GM12878 (cell line): ENCODE data around the gene SIX5. TPM values are rescaled to one million over a fixed set of nuclear protein-coding genes. Genes with fewer than 3 reads are reported as not detected.

Experiments used
- BHLHE40 ChIP-seq, 2 experiments: fragments of 450-650 bp in 1 of 2; IDR thresholded peaks; 2 replicates each; pipeline ENCODE4 v1.6.1; 2011 to 2017; ENCODE audit warnings: low read depth in 2 of 2, borderline replicate concordance in 1 of 2, improper control_type of control experiment in 1 of 2, low read length in 1 of 2, mild to moderate bottlenecking in 1 of 2
- BMI1 ChIP-seq: fragments of 450-650 bp; IDR thresholded peaks from 2 replicates; pipeline ENCODE4 v1.6.1; 2016; ENCODE audit warnings: mild to moderate bottlenecking, moderate library complexity, borderline replicate concordance
- CHD4 ChIP-seq: fragments of 200-600 bp; sonication (generic); IDR thresholded peaks from 2 replicates; pipeline ENCODE4 v1.6.1; 2016; ENCODE audit warnings: mild to moderate bottlenecking
- KDM1A ChIP-seq: fragments of 200-600 bp; sonication (generic); IDR thresholded peaks from 2 replicates; pipeline ENCODE4 v1.6.1; 2016; ENCODE audit warnings: borderline replicate concordance
- MEF2A ChIP-seq: IDR thresholded peaks from 2 replicates; pipeline ENCODE4 v1.6.1; 2011; ENCODE audit warnings: low read depth, mild to moderate bottlenecking, low read length, moderate library complexity; ENCODE audit not compliant: insufficient read depth
- MYB ChIP-seq: fragments of 150-350 bp; IDR thresholded peaks from 2 replicates; pipeline ENCODE4 v1.6.1; 2014; ENCODE audit warnings: mild to moderate bottlenecking, low read depth, low read length, borderline replicate concordance
- NR2C2 ChIP-seq: IDR thresholded peaks from 2 replicates; pipeline ENCODE4 v1.6.1; 2011; ENCODE audit warnings: borderline replicate concordance, low read depth; ENCODE audit not compliant: control insufficient read depth, insufficient read length
- POLR2AphosphoS2 ChIP-seq: IDR thresholded peaks from 2 replicates; pipeline ENCODE4 v1.6.1; 2011; ENCODE audit warnings: low read depth, mild to moderate bottlenecking, low read length, improper control_type of control experiment, moderate library complexity
- POLR2AphosphoS5 ChIP-seq: IDR thresholded peaks from 2 replicates; pipeline ENCODE4 v1.6.1; 2011; ENCODE audit warnings: mild to moderate bottlenecking, low read length, inconsistent platforms
- SMAD5 ChIP-seq: IDR thresholded peaks from 2 replicates; pipeline ENCODE4 v1.6.1; 2016; ENCODE audit warnings: antibody characterized with exemption, low read depth
- SMC3 ChIP-seq: IDR thresholded peaks from 2 replicates; pipeline ENCODE4 v1.6.1; 2011; ENCODE audit warnings: low read length, improper control_type of control experiment, borderline replicate concordance
- SRF ChIP-seq, 2 experiments: IDR thresholded peaks; 2 replicates each; pipeline ENCODE4 v1.6.1; 2011; ENCODE audit warnings: low read depth in 2 of 2, low read length in 2 of 2, mild to moderate bottlenecking in 1 of 2, moderate library complexity in 1 of 2
- TCF7 ChIP-seq: IDR thresholded peaks from 2 replicates; pipeline ENCODE4 v1.6.1; 2014; ENCODE audit warnings: antibody characterized with exemption, borderline replicate concordance
- ZNF207 ChIP-seq: fragments of 450-650 bp; IDR thresholded peaks from 2 replicates; pipeline ENCODE4 v1.6.1; 2014; ENCODE audit warnings: antibody characterized with exemption, mild to moderate bottlenecking, borderline replicate concordance
- ZNF622 ChIP-seq: fragments of 450-650 bp; IDR thresholded peaks from 2 replicates; pipeline ENCODE4 v1.6.1; 2017; ENCODE audit warnings: mild to moderate bottlenecking, inconsistent platforms
- polyA plus RNA-seq, 11 experiments: library from polyadenylated mRNA; depleted of rRNA in 4 of 11; unstranded in 6 of 11; stranded (reverse) in 5 of 11; fragments of >200 nt; fragmentation: Nextera tagmentation in 4 of 11; fragmentation: Illumina TruSeq in 1 of 11; extraction: Ambion mirVana in 4 of 11; extraction: Trizol in 1 of 11; gene quantifications; 1 replicate in 1 of 11; 2 replicates in 10 of 11; pipeline versions ENCODE4 v1.2.1 to v1.2.3, GENCODE V29; 2011 to 2016; ENCODE audit warnings: inconsistent platforms in 2 of 11, missing spikeins in 2 of 11, low read depth in 1 of 11
- total RNA-seq, 4 experiments: library from RNA; depleted of rRNA in 3 of 4; stranded (reverse); fragments of >200 nt in 3 of 4; fragmentation: Illumina TruSeq in 1 of 4; extraction: Trizol in 1 of 4; gene quantifications; 2 replicates each; pipeline versions ENCODE4 v1.2.1 to v1.2.3, GENCODE V29; 2013 to 2021
- TF ChIP-seq, protein P1 (sequence below): IDR thresholded peaks from 2 replicates; pipeline ENCODE4 v1.6.1; 2012; ENCODE audit warnings: mild to moderate bottlenecking, low read depth, low read length
- TF ChIP-seq, protein P2 (sequence below): fragments of 450-650 bp; IDR thresholded peaks from 2 replicates; pipeline ENCODE4 v1.6.1; 2018; ENCODE audit warnings: borderline replicate concordance, mild to moderate bottlenecking; ENCODE audit not compliant: partially characterized antibody
- TF ChIP-seq, protein P3 (sequence below): fragments of 450-650 bp; IDR thresholded peaks from 2 replicates; pipeline ENCODE4 v1.6.1; 2016; ENCODE audit warnings: mild to moderate bottlenecking, moderate library complexity, borderline replicate concordance

The SIX5 gene
- total and polyA plus RNA-seq, 10 of the 15 experiments (the other 5 are each of a cell fraction or from before 2014, with no cell fraction given), result 1.9 to 10.5 (median 3.0) TPM; not detected in 2

GRCh38 chr19:45717131-45717982, 51.7 kb downstream of the SIX5 start (continued):
- TF ChIP-seq NR2C2, result no peak
- TF ChIP-seq SMC3, result 0 out of 2 replicates have a peak, but pooled peaks have one; percentile 19
- TF ChIP-seq POLR2AphosphoS2, result peak; percentile 95
- TF ChIP-seq ZNF622, result no peak
- peak; percentile 57; the same call in 1 of the 2 replicates for TF ChIP-seq SMAD5
- no peak for TF ChIP-seq CHD4
- TF ChIP-seq POLR2AphosphoS5, result peak; percentile 66
- peak; percentile 100 for TF ChIP-seq SRF (IDR thresholded peaks at IDR 0.05; ENCODE audit: low read depth in 2 of 2, low read length in 2 of 2)
- TF ChIP-seq KDM1A, result no peak
- TF ChIP-seq MYB, result no peak
- no peak for TF ChIP-seq TCF7
- TF ChIP-seq BHLHE40 (IDR thresholded peaks at IDR 0.05; ENCODE audit: borderline replicate concordance in 1 of 2, low read depth in 2 of 2, low read length in 1 of 2), result peak; percentile 95 to 97
- TF ChIP-seq, protein P1, sequence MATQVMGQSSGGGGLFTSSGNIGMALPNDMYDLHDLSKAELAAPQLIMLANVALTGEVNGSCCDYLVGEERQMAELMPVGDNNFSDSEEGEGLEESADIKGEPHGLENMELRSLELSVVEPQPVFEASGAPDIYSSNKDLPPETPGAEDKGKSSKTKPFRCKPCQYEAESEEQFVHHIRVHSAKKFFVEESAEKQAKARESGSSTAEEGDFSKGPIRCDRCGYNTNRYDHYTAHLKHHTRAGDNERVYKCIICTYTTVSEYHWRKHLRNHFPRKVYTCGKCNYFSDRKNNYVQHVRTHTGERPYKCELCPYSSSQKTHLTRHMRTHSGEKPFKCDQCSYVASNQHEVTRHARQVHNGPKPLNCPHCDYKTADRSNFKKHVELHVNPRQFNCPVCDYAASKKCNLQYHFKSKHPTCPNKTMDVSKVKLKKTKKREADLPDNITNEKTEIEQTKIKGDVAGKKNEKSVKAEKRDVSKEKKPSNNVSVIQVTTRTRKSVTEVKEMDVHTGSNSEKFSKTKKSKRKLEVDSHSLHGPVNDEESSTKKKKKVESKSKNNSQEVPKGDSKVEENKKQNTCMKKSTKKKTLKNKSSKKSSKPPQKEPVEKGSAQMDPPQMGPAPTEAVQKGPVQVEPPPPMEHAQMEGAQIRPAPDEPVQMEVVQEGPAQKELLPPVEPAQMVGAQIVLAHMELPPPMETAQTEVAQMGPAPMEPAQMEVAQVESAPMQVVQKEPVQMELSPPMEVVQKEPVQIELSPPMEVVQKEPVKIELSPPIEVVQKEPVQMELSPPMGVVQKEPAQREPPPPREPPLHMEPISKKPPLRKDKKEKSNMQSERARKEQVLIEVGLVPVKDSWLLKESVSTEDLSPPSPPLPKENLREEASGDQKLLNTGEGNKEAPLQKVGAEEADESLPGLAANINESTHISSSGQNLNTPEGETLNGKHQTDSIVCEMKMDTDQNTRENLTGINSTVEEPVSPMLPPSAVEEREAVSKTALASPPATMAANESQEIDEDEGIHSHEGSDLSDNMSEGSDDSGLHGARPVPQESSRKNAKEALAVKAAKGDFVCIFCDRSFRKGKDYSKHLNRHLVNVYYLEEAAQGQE, result no peak
- TF ChIP-seq, protein P2, sequence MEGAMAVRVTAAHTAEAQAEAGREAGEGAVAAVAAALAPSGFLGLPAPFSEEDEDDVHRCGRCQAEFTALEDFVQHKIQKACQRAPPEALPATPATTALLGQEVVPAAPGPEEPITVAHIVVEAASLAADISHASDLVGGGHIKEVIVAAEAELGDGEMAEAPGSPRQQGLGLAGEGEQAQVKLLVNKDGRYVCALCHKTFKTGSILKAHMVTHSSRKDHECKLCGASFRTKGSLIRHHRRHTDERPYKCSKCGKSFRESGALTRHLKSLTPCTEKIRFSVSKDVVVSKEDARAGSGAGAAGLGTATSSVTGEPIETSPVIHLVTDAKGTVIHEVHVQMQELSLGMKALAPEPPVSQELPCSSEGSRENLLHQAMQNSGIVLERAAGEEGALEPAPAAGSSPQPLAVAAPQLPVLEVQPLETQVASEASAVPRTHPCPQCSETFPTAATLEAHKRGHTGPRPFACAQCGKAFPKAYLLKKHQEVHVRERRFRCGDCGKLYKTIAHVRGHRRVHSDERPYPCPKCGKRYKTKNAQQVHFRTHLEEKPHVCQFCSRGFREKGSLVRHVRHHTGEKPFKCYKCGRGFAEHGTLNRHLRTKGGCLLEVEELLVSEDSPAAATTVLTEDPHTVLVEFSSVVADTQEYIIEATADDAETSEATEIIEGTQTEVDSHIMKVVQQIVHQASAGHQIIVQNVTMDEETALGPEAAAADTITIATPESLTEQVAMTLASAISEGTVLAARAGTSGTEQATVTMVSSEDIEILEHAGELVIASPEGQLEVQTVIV, result peak; percentile 61
- TF ChIP-seq MEF2A, result peak; percentile 57; the same call in 1 of the 2 replicates
- TF ChIP-seq ZNF207, result peak; percentile 61; the same call in 1 of the 2 replicates
- TF ChIP-seq, protein P3, sequence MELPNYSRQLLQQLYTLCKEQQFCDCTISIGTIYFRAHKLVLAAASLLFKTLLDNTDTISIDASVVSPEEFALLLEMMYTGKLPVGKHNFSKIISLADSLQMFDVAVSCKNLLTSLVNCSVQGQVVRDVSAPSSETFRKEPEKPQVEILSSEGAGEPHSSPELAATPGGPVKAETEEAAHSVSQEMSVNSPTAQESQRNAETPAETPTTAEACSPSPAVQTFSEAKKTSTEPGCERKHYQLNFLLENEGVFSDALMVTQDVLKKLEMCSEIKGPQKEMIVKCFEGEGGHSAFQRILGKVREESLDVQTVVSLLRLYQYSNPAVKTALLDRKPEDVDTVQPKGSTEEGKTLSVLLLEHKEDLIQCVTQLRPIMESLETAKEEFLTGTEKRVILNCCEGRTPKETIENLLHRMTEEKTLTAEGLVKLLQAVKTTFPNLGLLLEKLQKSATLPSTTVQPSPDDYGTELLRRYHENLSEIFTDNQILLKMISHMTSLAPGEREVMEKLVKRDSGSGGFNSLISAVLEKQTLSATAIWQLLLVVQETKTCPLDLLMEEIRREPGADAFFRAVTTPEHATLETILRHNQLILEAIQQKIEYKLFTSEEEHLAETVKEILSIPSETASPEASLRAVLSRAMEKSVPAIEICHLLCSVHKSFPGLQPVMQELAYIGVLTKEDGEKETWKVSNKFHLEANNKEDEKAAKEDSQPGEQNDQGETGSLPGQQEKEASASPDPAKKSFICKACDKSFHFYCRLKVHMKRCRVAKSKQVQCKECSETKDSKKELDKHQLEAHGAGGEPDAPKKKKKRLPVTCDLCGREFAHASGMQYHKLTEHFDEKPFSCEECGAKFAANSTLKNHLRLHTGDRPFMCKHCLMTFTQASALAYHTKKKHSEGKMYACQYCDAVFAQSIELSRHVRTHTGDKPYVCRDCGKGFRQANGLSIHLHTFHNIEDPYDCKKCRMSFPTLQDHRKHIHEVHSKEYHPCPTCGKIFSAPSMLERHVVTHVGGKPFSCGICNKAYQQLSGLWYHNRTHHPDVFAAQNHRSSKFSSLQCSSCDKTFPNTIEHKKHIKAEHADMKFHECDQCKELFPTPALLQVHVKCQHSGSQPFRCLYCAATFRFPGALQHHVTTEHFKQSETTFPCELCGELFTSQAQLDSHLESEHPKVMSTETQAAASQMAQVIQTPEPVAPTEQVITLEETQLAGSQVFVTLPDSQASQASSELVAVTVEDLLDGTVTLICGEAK, result no peak; the same call in 1 of the 2 replicates
- TF ChIP-seq BMI1, result no peak; the same call in 1 of the 2 replicates
